GM06990 (cell line): ENCODE data around the gene ELOVL5.

Source experiments
- DNase-seq: peaks from one replicate; pipeline ENCODE4 v3.0.0-alpha.2; 2011; ENCODE audit not compliant: insufficient read length; ENCODE audit errors: extremely low read depth
- H3K27me3 ChIP-seq: replicated peaks from 2 replicates; pipeline ENCODE4 v1.6.0; 2011; ENCODE audit warnings: low read length; ENCODE audit not compliant: control insufficient read depth, insufficient read depth
- H3K36me3 ChIP-seq: 2 replicates; pipeline ENCODE4 v1.5.1; 2011; ENCODE audit warnings: low read length; ENCODE audit not compliant: control insufficient read depth, insufficient read depth
- H3K4me3 ChIP-seq: replicated peaks from 2 replicates; pipeline ENCODE4 v1.5.1; 2011; ENCODE audit warnings: low read depth, mild to moderate bottlenecking, control low read depth, low read length
- TF ChIP-seq, protein P1 (sequence below): IDR thresholded peaks from 2 replicates; pipeline ENCODE4 v1.5.1; 2011; ENCODE audit warnings: low read length, control low read depth, mild to moderate bottlenecking, inconsistent platforms; ENCODE audit not compliant: insufficient read depth, poor library complexity, severe bottlenecking

The ELOVL5 gene

DNA sequence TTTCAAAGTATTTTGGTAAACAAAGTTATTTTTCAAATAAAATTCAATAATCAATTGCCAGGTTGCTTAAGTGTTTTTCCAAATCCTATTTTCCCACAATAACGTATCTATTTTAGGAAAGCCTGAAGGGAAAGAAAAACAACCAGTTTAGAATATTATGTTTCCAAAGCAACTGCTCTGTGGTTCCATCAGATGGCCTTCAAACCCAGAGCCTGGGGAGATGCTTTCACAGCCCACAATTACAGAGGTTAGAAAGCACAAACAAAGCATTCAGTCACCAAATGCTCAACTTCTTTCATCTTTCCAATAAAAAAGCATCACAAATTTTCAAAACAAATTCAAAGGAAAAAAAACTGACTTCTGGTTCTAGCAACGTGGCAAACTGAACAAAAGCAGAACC, 66.0 kb downstream of the ELOVL5 start:
- no peaks in the 10 kb centered on the region; the same call in none of the 2 replicates for H3K36me3 ChIP-seq
- H3K4me3 ChIP-seq: no peak overlapping the region
- no peak for DNase-seq
- no peaks in the 10 kb centered on the region for H3K27me3 ChIP-seq
- TF ChIP-seq, protein P1, sequence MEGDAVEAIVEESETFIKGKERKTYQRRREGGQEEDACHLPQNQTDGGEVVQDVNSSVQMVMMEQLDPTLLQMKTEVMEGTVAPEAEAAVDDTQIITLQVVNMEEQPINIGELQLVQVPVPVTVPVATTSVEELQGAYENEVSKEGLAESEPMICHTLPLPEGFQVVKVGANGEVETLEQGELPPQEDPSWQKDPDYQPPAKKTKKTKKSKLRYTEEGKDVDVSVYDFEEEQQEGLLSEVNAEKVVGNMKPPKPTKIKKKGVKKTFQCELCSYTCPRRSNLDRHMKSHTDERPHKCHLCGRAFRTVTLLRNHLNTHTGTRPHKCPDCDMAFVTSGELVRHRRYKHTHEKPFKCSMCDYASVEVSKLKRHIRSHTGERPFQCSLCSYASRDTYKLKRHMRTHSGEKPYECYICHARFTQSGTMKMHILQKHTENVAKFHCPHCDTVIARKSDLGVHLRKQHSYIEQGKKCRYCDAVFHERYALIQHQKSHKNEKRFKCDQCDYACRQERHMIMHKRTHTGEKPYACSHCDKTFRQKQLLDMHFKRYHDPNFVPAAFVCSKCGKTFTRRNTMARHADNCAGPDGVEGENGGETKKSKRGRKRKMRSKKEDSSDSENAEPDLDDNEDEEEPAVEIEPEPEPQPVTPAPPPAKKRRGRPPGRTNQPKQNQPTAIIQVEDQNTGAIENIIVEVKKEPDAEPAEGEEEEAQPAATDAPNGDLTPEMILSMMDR: no peak

GRCh38 chr6:53282234-53282633, 66.5 kb downstream of the ELOVL5 start:
- H3K4me3 ChIP-seq: no peak overlapping the region
- no peaks in the 10 kb centered on the region for H3K27me3 ChIP-seq
- no peak for DNase-seq
- TF ChIP-seq, protein P1: no peak
- peaks cover 2% of the 10 kb centered on the region for H3K36me3 ChIP-seq

GRCh38 chr6:53281518-53282215, 67.1 kb downstream of the ELOVL5 start:
- H3K27me3 ChIP-seq: no peaks in the 10 kb centered on the region
- TF ChIP-seq, protein P1: no peak
- H3K4me3 ChIP-seq: no peak overlapping the region
- peaks cover 3% of the 10 kb centered on the region for H3K36me3 ChIP-seq
- no peak for DNase-seq

DNA sequence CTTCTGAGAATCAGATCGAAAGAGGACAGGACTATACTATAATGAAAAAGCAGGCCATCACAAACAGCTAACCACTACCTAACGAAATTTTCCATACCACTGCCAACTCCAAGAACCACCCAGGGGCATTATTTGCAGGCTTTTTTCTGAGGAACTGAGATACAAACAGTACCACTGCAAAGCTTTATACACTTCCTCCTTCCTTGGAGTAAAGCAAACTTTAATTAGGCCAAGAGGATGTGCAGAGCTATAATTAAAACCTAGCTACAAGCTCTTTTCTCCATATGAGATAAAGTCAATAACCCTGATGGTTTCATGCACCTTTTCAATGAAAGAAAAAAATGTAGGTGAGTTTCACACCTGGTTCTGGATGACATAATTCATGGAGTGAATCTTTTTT, 68.5 kb downstream of the ELOVL5 start:
- DNase-seq: peak; percentile 31
- Histone ChIP-seq H3K36me3 (peaks cover 3% of the 10 kb centered on the region), H3K4me3 (no peak overlapping the region), H3K27me3 (no peaks in the 10 kb centered on the region)
- TF ChIP-seq, protein P1: no peak

DNA sequence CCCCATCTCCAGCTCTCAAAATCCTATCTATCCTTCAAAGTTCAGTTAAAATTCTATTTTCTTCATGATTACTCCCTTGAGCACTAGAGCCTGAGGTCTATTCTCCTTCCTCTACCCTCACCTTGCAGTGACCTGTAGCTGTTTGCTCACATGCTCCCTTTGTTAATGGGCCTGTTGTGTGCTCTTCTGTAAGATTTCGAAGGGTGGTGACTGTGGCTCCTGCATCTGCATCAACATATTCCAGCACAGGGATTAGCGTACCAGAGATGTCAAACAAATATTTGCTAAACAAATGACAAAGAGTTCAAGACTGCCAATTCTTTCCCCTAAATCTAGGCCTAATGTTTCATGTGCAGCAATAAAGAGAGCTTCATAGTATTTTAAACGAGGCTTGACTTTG, 69.5 kb downstream of the ELOVL5 start:
- H3K27me3 ChIP-seq: no peaks in the 10 kb centered on the region
- H3K36me3 ChIP-seq: peaks cover 6% of the 10 kb centered on the region
- no peak for DNase-seq
- TF ChIP-seq, protein P1: no peak
- H3K4me3 ChIP-seq: no peak overlapping the region

- Histone ChIP-seq H3K4me3 (no peak overlapping the region), H3K36me3 (peaks cover 17% of the 10 kb centered on the region), H3K27me3 (no peaks in the 10 kb centered on the region)
- TF ChIP-seq, protein P1: peak; percentile 2
- DNase-seq: no peak
Observed at GRCh38 chr6:53273370-53273769, 75.4 kb downstream of the ELOVL5 start.
